GM13977 (cell line): ENCODE results near the gene SLC38A2.
A peak's percentile ranks its signal among the peaks of the same experiment; 100 is the strongest.

Experiments
- DNase-seq: peaks from one replicate; pipeline ENCODE4 v3.0.0; 2012; ENCODE audit warnings: low spot score
- in situ Hi-C: fragments of 300-500 bp; cut with MboI; formaldehyde crosslinking; loops from one replicate; pipeline ENCODE4 v1.12.0; 2022; ENCODE audit warnings: low sequenced_read_pairs, low pct_unique_long_range_greater_than_20kb, mixed read lengths, inconsistent platforms; ENCODE audit not compliant: unreplicated experiment
- TF ChIP-seq, protein P1 (sequence below): IDR thresholded peaks from 2 replicates; pipeline ENCODE4 v1.5.1; 2012; ENCODE audit warnings: mild to moderate bottlenecking, control low read depth; ENCODE audit not compliant: insufficient read depth; ENCODE audit errors: extremely low read depth, missing control alignments

Gene SLC38A2

DNA sequence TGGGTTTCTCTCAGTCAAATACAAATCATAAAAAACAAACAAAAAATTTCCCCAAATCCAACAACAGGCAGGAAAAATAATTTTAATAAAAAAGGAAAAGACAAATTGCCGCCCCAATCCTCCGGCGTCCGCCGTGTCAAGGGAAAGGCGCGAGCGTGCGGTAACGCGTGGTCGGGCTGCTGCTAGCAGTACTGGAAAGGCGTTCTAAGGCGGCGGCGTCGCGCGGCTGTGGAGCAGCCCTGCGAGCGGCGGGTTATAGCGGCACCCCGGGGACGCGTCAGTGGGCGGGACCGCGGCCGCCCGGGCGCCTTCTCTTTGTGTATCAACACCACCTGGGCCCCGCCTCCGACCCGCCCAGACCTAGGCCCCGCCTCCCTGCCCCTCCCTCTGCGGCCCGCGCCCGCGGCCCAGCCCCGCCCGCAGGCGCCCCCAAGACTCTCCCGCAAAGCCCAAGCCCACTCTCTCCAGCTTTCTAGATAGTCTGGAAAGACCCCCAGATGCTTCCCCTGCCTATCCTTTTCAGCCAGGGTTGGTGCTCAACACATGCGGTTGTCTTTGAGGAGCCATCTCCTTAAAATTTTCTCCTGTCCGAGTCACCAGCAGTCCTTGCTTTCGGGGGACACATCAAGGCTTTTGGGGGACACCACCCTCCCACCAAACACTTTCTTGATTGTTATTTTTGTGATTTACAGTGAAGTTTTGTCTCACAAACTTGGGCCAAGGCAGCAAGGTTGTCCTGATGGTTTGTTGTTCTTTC is at the start of gene SLC38A2:
Gene SLC38A2 (minus strand): TSS at position 230 of the 757 bp plus-strand sequence. CDS start 1,480 bp downstream, outside the sequence.
- TF ChIP-seq, protein P1, sequence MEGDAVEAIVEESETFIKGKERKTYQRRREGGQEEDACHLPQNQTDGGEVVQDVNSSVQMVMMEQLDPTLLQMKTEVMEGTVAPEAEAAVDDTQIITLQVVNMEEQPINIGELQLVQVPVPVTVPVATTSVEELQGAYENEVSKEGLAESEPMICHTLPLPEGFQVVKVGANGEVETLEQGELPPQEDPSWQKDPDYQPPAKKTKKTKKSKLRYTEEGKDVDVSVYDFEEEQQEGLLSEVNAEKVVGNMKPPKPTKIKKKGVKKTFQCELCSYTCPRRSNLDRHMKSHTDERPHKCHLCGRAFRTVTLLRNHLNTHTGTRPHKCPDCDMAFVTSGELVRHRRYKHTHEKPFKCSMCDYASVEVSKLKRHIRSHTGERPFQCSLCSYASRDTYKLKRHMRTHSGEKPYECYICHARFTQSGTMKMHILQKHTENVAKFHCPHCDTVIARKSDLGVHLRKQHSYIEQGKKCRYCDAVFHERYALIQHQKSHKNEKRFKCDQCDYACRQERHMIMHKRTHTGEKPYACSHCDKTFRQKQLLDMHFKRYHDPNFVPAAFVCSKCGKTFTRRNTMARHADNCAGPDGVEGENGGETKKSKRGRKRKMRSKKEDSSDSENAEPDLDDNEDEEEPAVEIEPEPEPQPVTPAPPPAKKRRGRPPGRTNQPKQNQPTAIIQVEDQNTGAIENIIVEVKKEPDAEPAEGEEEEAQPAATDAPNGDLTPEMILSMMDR: no peak
- DNase-seq: peak; percentile 99
- in situ Hi-C loops: loop anchor here (25.0 kb wide), 1 partner anchor 290 kb away; no protein-coding TSS in a partner anchor

DNA sequence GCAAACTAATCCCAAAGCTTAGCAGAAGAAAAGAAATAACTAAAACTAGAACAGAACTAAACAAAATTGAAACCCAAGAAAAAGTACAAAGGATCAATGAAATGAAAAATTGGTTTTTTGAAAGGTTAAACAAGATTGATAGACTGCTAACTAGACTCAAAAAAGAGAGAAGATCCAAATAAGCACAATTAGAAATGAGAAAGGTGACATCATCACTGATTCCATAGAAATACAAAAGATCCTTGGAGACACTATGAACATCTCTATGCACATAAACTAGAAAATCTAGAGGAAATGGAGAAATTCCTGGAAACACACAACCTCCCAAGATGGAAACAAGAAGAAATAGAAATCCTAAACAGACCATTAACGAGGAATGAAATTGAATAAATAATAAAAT is 47.1 kb upstream of the SLC38A2 start:
- DNase-seq: no peak
- TF ChIP-seq, protein P1: no peak
- in situ Hi-C loops: no loop called here

DNA sequence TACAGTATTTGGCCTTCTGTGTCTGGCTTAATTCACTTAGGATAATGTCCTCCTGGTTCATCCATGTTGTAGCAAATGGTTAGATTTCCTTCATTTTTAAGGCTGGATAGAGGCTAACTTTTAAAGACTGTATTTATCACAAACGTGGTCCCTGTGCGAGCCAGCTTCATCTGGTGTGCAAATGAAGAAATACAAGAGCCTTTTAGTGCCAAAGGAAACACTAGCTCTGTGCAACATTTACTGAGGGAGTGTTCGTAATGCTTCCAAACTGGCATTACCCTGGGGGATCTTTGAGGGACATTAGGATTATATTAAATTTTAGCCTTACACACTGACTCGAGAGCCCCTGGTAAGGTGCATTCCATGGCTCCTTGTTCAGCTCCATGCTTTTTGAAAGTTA is 43.0 kb upstream of the SLC38A2 start:
- TF ChIP-seq, protein P1: no peak
- DNase-seq: no peak
- in situ Hi-C loops: no loop called here

DNA sequence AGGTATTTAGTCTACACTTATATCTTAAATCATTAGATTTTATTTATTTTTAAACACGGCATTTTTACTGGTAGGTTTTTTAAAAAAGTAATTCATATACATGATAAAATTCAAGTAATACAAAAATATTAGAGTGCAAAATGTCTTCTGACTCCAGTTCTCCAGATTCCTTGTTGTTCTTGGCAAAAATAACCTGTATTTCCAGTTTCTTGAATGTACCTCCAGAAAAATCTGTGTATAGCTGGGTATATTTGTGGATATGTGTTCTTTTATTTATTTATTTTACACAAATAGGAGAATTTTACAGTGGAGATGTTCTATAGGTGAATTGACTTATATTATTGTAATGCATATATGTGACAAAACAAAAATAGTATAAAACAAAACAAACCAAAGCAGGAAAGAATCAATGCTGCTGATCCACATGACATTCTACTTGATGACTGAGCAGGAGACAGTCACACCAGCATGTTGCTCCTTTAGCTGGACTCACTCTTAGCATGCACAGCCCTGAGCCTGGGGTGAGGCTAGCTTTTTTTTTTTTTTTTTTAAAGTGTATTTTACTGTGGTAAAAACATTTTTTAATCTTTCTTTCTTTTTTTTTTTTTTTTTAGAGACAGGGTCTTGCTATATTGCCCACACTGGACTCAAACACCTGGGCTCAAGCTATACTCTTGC is 42.2 kb upstream of the SLC38A2 start:
- DNase-seq: no peak
- in situ Hi-C loops: no loop called here

DNA sequence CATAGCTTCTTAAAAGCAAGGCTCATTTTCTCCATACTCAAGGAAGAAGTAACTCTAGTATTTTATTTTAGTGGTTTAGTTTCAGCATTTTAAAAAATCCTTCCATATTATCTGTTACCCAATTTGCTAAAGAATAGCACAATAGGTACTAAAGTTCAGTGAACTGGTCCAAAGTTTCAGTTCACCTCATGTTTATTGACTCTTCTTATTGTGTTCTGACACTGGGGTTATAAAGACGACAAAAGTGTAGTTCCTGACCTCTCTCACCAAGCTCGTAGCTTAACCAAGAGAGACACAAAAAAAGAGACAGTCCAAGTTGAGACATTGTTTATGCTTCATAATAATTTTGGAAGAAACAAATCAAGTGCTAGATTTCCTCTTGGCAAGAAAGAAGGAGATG is 40.8 kb upstream of the SLC38A2 start:
- in situ Hi-C loops: no loop called here
- TF ChIP-seq, protein P1: no peak
- DNase-seq: no peak

More for the DNA sequence above, 42.2 kb upstream of the SLC38A2 start:
- TF ChIP-seq, protein P1: no peak

DNA sequence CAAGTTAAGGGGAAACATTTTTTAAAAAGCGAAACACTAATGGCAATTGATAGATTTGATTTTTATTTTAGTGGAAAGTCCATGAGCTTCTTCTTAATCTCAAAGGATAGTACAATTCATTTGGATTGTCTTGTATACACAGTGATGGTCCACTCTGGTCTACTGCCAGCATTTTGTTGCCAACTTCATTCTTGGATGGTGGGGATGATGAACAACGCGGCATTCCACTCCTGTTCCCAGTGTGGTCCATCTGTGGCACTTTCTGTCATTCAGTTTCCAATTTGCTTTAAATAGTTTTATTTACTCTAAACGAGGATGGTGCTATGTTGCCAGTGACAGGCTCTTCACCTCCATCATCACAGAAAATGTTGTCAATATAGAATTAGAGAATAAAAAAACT is 40.3 kb upstream of the SLC38A2 start:
- in situ Hi-C loops: no loop called here
- no peak for DNase-seq
- TF ChIP-seq, protein P1: no peak
